HUDEP-2 (cell line): Measurements from ENCODE around the gene GATD1.
"Not testable (repeated sequence)": the region's sequence is repeated elsewhere in the genome, so short reads cannot be mapped to it uniquely, and the experiment has no call there.

ENCODE experiments used
- DNase-seq, 76 experiments: peaks; one replicate each; lab custom pipeline; 2025; ENCODE audit not compliant: unreplicated experiment in 76 of 76; lab: John Stamatoyannopoulos, UW

Gene GATD1

GRCh38 chr11:765025-765801, 12.1 kb downstream of the GATD1 start:
- DNase-seq = peak in 56 of 76 experiments; percentile 12 to 70 (median 44)

GRCh38 chr11:764322-765024, 12.8 kb downstream of the GATD1 start:
- DNase-seq = no peak

- no peak for DNase-seq
These were observed 13.6 kb downstream of the GATD1 start for GRCh38 chr11:763549-764321.

- no peak for DNase-seq
These were observed 14.2 kb downstream of the GATD1 start for GRCh38 chr11:763073-763463.

GRCh38 chr11:762421-763072, 14.7 kb downstream of the GATD1 start:
- DNase-seq = peak in 47 of 76 experiments; percentile 11 to 69 (median 41)

- DNase-seq = no peak
These were observed 15.7 kb downstream of the GATD1 start for GRCh38 chr11:761526-762108.

GRCh38 chr11:760236-760635, 17.1 kb downstream of the GATD1 start:
- no peak for DNase-seq

- no peak for DNase-seq
These were observed 27.6 kb downstream of the GATD1 start for GRCh38 chr11:749731-750130.

GRCh38 chr11:748007-748359, 29.3 kb downstream of the GATD1 start:
- peak in 1 of 76 experiments; percentile 41 for DNase-seq

- DNase-seq = peak in 72 of 76 experiments; percentile 12 to 94 (median 78)
These were observed 29.9 kb downstream of the GATD1 start, which contains the start of gene TALDO1 for GRCh38 chr11:747158-748006. TSS of gene TALDO1 (plus strand) at chr11:747464. CDS start at chr11:747482, 18 bp downstream.

- peak in 4 of 76 experiments; percentile 20 to 46 (median 34) for DNase-seq
These were observed 30.8 kb downstream of the GATD1 start for GRCh38 chr11:746289-747157.

GRCh38 chr11:745428-745827, 31.9 kb downstream of the GATD1 start:
- DNase-seq = no peak

GRCh38 chr11:742571-743201, 34.6 kb downstream of the GATD1 start:
- DNase-seq = no peak

- no peak for DNase-seq
These were observed 35.1 kb downstream of the GATD1 start for GRCh38 chr11:742156-742546.

GRCh38 chr11:737899-738298, 39.4 kb downstream of the GATD1 start:
- DNase-seq = not testable (repeated sequence)

GRCh38 chr11:737366-737765, 39.9 kb downstream of the GATD1 start:
- DNase-seq = no peak

GRCh38 chr11:734541-734940, 42.7 kb downstream of the GATD1 start:
- DNase-seq = not testable (repeated sequence)

GRCh38 chr11:733072-733471, 44.2 kb downstream of the GATD1 start:
- DNase-seq = no peak
